Renal cortex interstitium (tissue), 15 donors: ENCODE measurements around the gene CCDC8. TPM values are rescaled to one million over a fixed set of nuclear protein-coding genes. Genes with fewer than 3 reads are reported as not detected.

Source experiments
- DNase-seq, 11 donors: peaks; one replicate each; pipeline ENCODE4 v3.0.0-alpha.2; 2013; ENCODE audit warnings: low read depth in 9 of 11, low spot score in 4 of 11; ENCODE audit errors: extremely low read depth in 1 of 11
- long read RNA-seq, 16 experiments: transcript quantifications; one replicate each; lab custom pipeline, GENCODE V29; 2026
- polyA plus RNA-seq, 3 donors: library from polyadenylated mRNA; unstranded; fragments of 120-200 nt; gene quantifications; one replicate each; pipeline ENCODE4 v1.2.1, GENCODE V29; 2013; ENCODE audit not compliant: insufficient read length in 3 of 3

CCDC8 gene
- 10 to 100 TPM; 45.3 to 71.4 (median 57.8) TPM for polyA plus RNA-seq
- long read RNA-seq, donor 1, transcript CCDC8-201 (1 exons, 3,186 nt), result major isoform, 85 of 85 reads
- long read RNA-seq, donor 1, partial matches to known transcripts, result 0 of 85 reads
- long read RNA-seq, donor 1, other reads (novel, unspliced or antisense), result 0 of 85 reads
- long read RNA-seq, donor 2, transcript CCDC8-201 (1 exons, 3,186 nt), result major isoform, 90 of 90 reads
- long read RNA-seq, donor 2, partial matches to known transcripts, result 0 of 90 reads
- long read RNA-seq, donor 2, other reads (novel, unspliced or antisense), result 0 of 90 reads
- long read RNA-seq, donor 3, transcript CCDC8-201 (1 exons, 3,186 nt), result major isoform, 119 of 119 reads
- long read RNA-seq, donor 3, partial matches to known transcripts, result 0 of 119 reads
- long read RNA-seq, donor 3, other reads (novel, unspliced or antisense), result 0 of 119 reads
- long read RNA-seq, donor 4, transcript CCDC8-201 (1 exons, 3,186 nt), result major isoform, 40 of 40 reads
- long read RNA-seq, donor 4, partial matches to known transcripts, result 0 of 40 reads
- long read RNA-seq, donor 4, other reads (novel, unspliced or antisense), result 0 of 40 reads
- long read RNA-seq, donor 5, transcript CCDC8-201 (1 exons, 3,186 nt), result major isoform, 106 of 106 reads
- long read RNA-seq, donor 5, partial matches to known transcripts, result 0 of 106 reads
- long read RNA-seq, donor 5, other reads (novel, unspliced or antisense), result 0 of 106 reads
- long read RNA-seq, donor 6, transcript CCDC8-201 (1 exons, 3,186 nt), result major isoform, 90 of 90 reads
- long read RNA-seq, donor 6, partial matches to known transcripts, result 0 of 90 reads
- long read RNA-seq, donor 6, other reads (novel, unspliced or antisense), result 0 of 90 reads
- long read RNA-seq, donor 7, transcript CCDC8-201 (1 exons, 3,186 nt), result major isoform, 112 of 112 reads
- long read RNA-seq, donor 7, partial matches to known transcripts, result 0 of 112 reads
- long read RNA-seq, donor 7, other reads (novel, unspliced or antisense), result 0 of 112 reads
- long read RNA-seq, donor 8, transcript CCDC8-201 (1 exons, 3,186 nt), result major isoform, 156 of 156 reads
- long read RNA-seq, donor 8, partial matches to known transcripts, result 0 of 156 reads
- long read RNA-seq, donor 8, other reads (novel, unspliced or antisense), result 0 of 156 reads
- long read RNA-seq, donor 9, transcript CCDC8-201 (1 exons, 3,186 nt), result major isoform, 77 of 77 reads
- long read RNA-seq, donor 9, partial matches to known transcripts, result 0 of 77 reads
- long read RNA-seq, donor 9, other reads (novel, unspliced or antisense), result 0 of 77 reads
- long read RNA-seq, donor 10, transcript CCDC8-201 (1 exons, 3,186 nt), result major isoform, 98 of 98 reads
- long read RNA-seq, donor 10, partial matches to known transcripts, result 0 of 98 reads
- long read RNA-seq, donor 10, other reads (novel, unspliced or antisense), result 0 of 98 reads
- long read RNA-seq, donor 11, transcript CCDC8-201 (1 exons, 3,186 nt), result major isoform, 54 of 54 reads
- long read RNA-seq, donor 11, partial matches to known transcripts, result 0 of 54 reads
- long read RNA-seq, donor 11, other reads (novel, unspliced or antisense), result 0 of 54 reads
- long read RNA-seq, donor 12, transcript CCDC8-201 (1 exons, 3,186 nt), result major isoform, 43 of 43 reads
- long read RNA-seq, donor 12, partial matches to known transcripts, result 0 of 43 reads
- long read RNA-seq, donor 12, other reads (novel, unspliced or antisense), result 0 of 43 reads
- long read RNA-seq, donor 13, transcript CCDC8-201 (1 exons, 3,186 nt), result major isoform, 166 of 166 reads
- long read RNA-seq, donor 13, partial matches to known transcripts, result 0 of 166 reads
- long read RNA-seq, donor 13, other reads (novel, unspliced or antisense), result 0 of 166 reads
- long read RNA-seq, donor 14, transcript CCDC8-201 (1 exons, 3,186 nt), result major isoform, 45 of 45 reads
- long read RNA-seq, donor 14, partial matches to known transcripts, result 0 of 45 reads
- long read RNA-seq, donor 14, other reads (novel, unspliced or antisense), result 0 of 45 reads
- long read RNA-seq, donor 15, transcript CCDC8-201 (1 exons, 3,186 nt), result major isoform, 45 of 45 reads
- long read RNA-seq, donor 15, partial matches to known transcripts, result 0 of 45 reads
- long read RNA-seq, donor 15, other reads (novel, unspliced or antisense), result 0 of 45 reads
- long read RNA-seq, donor 16, transcript CCDC8-201 (1 exons, 3,186 nt), result major isoform, 154 of 154 reads
- long read RNA-seq, donor 16, partial matches to known transcripts, result 0 of 154 reads
- long read RNA-seq, donor 16, other reads (novel, unspliced or antisense), result 0 of 154 reads

GRCh38 chr19:46413262-46414031 is at the start of gene CCDC8:
Gene CCDC8, minus strand, starts transcription at chr19:46413564. Its CDS starts 754 bp downstream, at chr19:46412810.
- DNase-seq, result peak; percentile 90 to 98 (median 95)

GRCh38 chr19:46461537-46461936 is 48.2 kb upstream of the CCDC8 start:
- no peak for DNase-seq

GRCh38 chr19:46460981-46461380 is 47.6 kb upstream of the CCDC8 start:
- DNase-seq, result no peak

- DNase-seq, result no peak
Observed at GRCh38 chr19:46460055-46460454, 46.7 kb upstream of the CCDC8 start.

DNA sequence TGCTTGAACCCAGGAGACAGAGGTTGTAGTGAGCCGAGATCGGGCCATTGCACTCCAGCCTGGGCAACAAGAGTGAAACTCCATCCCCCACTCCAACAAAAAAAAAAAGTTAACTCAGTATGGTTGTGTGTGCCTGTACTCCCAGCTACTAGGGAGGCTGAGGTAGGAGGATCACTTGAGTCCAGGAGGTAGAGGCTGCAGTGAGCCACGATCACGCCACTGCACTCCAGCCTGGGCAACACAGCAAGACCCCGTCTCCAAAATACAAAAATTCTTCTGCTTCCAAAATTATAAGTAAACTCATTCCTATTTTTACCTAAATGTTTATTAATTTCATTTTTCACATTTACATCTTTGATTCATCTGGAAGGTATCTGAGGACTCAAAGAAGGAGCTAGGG is 43.6 kb upstream of the CCDC8 start:
- no peak for DNase-seq

GRCh38 chr19:46454244-46454643 is 40.9 kb upstream of the CCDC8 start:
- no peak for DNase-seq

GRCh38 chr19:46453661-46454060 is 40.3 kb upstream of the CCDC8 start:
- no peak for DNase-seq

DNA sequence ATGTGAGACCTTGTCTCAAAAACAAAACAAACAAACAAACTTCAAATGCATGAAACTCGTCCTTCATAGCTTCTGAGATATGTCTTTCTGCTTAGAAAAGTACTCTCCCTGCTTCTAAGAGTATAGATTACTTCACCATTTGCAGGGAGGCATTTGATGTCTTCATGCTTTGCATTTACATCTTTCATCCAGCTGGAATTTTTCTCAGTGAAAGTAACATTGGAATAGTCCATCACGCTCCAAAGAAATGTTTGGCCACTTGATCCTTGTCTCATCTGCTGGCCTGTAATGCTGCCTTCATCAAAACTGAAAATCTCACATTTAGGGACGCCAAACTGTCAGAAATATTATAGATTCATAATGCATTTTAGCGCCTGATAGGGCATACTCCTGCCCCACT is 38.8 kb upstream of the CCDC8 start:
- DNase-seq, result no peak

GRCh38 chr19:46451352-46451751 is 38.0 kb upstream of the CCDC8 start:
- DNase-seq, result no peak

DNA sequence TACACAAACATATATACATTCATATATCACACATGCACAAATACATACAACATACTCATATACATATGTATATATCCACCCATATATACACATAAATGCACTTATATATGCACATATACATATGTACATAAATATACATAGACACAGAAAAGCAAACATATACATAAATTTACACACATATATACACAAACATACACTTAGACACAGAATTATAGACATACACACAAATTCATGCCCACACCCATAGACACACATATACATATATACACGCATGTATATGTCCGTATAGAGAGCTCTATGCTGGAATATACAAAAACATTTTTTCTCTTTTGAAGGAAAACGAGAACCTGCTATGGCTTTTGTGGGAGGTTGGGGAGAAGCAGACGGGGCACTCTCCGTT is 37.4 kb upstream of the CCDC8 start:
- DNase-seq, result no peak

- DNase-seq, result no peak
Observed at GRCh38 chr19:46449228-46449627, 35.9 kb upstream of the CCDC8 start.

DNA sequence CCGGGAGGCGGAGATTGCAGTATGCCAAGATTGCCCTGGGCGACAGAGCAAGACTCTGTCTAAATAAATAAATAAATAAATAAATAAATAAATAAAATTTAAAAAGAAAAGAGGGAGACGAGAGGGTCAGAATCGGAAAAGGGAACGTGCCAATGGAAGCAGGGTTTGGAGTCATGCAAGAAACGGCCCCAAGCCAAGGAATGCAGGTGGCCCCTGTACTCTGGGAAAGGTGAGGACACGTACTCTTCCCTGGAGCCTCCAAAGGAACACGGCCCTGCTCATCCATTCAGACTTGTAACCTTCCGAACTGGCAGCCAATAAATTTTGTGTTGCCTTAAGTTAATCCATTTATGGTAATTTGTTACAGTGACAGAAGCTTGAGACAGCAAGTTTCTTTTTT is 35.2 kb upstream of the CCDC8 start:
- DNase-seq, result no peak

- DNase-seq, result no peak
Observed at GRCh38 chr19:46447824-46448223, 34.5 kb upstream of the CCDC8 start.

DNA sequence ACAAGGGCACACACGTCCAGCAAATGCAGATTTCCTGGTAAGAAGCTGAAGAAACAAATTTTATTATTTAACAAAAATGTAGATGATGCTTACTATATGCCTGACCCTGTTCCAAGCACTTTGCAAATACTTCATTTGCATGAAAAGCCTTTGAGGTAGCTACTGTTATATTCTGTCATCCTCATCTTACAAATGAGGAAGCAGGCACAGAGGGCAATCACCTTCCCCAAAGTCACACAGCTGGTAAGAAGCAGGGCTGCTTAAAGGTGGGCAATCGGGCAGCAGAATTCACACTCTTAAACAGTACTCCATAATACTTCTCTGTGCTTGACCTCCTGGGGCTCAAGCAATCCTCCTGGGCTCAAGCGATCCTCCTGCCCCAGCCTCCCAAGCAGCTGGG is 33.6 kb upstream of the CCDC8 start:
- no peak for DNase-seq

DNA sequence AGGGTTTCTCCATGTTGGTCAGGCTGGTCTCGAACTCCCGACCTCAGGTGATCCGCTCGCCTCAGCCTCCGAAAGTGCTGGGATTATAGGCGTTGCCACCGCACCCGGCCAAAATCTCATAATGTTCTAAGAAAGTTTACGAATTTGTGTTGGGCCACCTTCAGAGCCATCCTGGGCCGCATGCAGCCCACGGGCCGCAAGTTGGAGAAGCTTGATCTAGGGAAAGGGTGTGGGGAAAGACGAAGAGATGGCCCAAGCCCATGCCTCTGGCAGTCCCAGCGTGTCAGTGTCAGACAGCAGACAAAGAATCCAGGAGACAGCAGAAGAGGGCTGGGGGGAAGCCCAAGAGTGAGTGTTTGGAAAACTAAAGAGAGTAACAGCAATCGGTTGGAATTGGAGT is 32.7 kb upstream of the CCDC8 start:
- DNase-seq, result no peak

- DNase-seq, result no peak
Observed at GRCh38 chr19:46442808-46443450, 29.6 kb upstream of the CCDC8 start.
